GM18867 (cell line): ENCODE measurements around the gene EPYC.
"Not testable (repeated sequence)": the region's sequence is repeated elsewhere in the genome, so short reads cannot be mapped to it uniquely, and the experiment has no call there.

Experiments
- ATAC-seq: cut with Tn5 transposase; IDR thresholded peaks from one replicate; pipeline ENCODE4 v1.9.1; 2021; ENCODE audit warnings: mild to moderate bottlenecking, moderate library complexity; ENCODE audit not compliant: unreplicated experiment

EPYC gene

DNA sequence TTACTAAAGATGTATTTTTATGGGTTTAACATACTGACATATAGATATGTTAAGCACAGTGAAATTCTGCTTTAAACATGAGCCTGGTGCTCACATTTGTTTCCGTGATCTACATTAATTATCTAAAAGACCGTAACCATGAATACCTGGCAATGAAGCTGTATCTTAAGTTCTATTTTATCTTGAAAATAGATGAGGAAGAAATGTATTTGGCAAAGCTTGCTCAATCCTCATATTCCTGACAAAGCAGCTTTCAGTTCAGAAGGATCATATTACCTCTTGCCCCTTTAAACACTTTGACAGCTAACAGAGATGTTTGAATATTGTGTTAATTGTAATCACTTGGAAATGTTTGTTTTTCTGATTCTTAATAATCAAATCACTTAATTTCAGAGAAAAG is 9.8 kb downstream of the EPYC start:
- no peak for ATAC-seq

DNA sequence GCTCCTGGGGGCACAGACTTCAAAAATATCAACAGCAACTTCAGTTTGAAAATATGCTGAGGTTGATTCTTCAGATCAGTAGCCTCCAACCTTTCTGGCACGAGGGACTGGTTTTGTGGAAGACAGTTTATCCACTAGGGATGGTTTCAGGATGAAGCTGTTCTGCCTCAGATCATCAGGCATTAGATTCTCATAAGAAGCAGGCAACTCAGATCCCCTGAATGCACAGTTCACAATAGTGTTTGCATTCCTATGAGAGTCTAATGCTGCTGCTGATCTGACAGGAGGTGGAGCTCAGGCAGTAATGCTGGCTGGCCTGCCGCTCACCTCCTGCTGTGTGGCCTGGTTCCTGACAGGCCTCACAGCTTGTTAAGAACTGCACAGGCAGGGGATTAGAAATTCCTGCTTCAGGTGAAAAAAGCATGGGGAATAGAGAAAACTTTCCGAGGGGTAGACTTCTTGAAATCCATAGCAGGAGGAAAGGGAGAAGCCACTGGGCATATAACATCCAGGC is 12.8 kb downstream of the EPYC start:
- ATAC-seq: no peak

DNA sequence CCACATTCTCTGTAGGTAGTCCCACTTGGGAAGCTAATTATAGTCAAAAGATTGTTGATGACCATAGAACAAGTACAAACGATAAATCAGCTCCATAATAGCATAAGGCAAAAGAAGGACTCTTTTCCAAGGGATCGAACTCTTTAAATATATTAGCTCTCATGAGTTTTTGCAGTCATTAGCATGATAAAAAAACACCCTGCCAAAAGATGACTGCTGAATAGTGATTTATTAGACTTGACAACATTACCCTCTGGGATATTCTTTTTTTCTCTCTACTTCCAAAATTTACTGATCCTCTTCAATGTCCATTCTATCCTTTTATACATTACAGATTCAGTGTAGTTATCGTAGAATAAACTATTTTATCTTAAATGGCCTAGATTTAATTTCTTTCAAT is 14.2 kb downstream of the EPYC start:
- ATAC-seq: no peak

DNA sequence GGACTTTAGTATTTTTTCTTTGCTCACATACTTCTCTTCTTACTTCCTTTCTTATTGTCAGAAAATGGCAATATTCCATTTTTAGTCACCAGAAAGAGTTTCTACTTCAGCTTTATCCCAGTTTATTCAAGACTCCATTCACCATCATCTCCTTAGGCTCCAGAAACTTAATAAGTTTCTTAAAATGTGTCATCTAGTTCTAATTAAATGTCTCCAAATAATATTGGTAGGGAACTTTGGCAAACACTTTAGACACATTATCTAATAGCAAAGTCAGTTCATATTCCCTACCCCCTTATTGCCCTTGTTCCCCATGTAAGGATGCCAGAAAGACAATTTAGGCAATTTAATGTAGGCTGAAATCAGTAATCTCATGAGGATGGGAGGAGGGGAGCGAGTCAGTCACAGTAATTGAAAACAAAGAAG is 15.1 kb downstream of the EPYC start:
- ATAC-seq: no peak

DNA sequence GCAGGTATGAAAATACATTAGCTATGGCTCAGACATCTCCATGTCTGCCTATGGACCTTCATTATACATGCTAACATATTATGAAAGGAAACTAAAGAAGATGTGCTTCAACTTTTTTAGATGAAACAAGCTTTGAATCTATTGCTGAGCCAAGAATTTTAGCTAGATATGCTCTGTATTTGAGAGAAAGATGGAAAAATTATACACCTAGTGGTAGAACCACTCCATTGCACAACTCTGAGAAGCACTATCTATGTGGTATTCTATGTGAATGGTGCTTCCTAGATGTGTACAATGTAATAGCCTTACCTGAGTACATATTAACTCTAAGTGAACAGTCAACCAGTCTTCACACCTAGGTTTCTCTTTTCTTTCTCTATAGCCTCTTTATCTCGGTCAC is 17.3 kb downstream of the EPYC start:
- ATAC-seq: peak; percentile 79

DNA sequence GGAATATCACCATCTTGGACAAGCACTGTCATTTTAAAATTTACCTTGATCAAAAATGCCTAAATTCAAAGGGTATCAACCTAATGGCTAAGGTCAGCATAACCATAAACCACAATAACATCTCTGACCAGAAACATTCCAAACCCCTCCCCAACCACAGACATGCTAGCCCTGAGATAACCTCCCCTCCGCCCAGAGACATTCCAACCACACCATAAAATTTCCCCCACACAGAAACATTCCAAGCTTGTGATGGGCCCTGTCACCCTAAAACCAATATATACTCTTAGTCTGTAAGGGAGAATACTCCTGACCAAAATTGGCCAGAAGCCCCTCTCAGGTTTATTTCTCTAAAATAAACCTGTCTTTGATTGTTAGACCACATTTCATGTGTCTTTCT is 17.7 kb downstream of the EPYC start:
- no peak for ATAC-seq

DNA sequence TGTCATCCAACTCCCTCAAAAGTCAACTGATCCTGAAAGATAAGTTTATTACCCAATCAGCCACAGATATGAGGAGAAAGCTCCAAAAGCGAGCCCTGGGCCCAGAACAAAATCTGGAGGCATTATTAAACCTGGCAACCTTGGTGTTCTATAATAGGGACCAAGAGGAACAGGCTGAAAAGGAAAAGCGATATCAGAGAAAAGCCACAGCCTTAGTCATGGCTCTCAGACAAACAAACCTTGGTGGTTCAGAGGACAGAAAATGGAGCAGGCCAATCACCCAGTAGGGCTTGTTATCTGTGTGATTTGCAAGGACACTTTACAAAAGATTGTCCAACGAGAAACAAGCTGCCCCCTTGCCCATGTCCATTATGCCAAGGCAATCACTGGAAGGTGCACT is 19.4 kb downstream of the EPYC start:
- not testable (repeated sequence) for ATAC-seq

DNA sequence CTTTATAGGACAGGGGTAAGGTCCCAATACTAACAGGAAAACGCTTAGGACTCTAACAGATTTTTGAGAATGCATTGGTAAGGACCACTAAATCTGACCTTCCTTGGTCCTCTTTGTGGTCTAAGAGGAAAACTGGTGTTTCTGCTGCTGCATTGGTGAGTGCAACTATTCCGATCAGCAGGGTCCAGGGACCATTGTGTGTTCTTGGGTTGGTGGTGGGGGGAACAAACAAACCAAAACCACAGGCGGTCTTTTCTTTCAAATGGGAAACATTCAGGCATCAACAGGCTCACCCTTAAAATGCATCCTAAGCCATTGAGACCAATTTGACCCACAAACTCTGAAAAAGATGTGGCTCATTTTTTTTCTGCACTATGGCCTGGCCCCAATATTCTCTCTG is 20.7 kb downstream of the EPYC start:
- ATAC-seq: no peak

DNA sequence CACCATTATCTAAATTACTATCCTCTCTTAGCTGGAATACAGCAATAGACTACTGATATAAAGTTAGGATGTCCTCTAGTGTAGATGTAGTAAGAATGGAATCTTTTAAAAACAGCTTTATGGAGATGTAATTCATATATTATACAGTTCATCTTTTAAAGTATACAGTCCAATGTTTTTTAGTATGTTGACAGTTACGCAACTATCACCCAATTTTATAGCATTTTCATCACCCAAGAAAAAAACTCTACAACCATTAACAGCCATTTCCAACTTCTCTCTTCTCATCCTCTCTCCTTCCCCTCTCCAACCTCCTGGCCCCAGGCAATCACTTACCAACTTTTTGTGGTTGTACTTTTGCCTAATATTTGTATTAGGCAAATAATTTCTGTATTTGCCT is 22.6 kb downstream of the EPYC start:
- ATAC-seq: no peak

DNA sequence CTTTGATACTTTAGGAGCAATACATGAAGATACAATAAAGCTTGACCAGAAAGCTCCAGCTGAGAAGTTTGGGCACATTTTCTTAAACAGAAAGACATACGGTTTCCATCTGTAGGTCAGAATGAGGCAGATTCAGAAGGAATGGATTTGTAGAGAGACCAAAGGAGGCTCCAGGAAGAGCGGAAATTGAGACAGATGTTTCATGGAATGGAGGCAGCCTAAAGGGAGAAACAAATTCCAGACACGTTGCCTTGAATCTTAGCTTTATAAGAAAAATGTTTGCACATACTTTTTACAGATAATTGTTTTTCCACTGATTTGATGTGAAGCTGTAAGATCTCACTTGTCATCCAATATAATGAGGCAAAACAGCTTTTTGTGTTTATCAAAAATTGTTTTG is 24.8 kb downstream of the EPYC start:
- no peak for ATAC-seq

DNA sequence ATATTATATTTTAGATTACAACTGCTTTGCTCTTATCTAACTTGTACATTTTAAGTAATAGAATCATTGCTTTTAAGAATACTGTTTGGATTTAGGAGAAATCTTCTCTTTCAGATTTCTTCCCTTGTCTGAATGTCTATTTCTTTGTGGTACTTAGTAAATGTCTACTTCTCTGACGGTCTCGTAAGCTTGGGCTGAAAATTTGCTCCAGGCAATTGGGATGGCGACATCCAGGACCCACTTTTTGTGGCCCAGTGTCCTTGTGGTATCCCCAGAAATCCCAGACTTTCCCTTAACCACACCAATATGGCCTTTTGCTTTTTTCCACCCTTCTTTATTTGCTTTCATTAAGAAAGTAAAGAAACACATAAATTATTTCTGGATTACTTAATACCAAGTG is 25.8 kb downstream of the EPYC start:
- ATAC-seq: no peak

DNA sequence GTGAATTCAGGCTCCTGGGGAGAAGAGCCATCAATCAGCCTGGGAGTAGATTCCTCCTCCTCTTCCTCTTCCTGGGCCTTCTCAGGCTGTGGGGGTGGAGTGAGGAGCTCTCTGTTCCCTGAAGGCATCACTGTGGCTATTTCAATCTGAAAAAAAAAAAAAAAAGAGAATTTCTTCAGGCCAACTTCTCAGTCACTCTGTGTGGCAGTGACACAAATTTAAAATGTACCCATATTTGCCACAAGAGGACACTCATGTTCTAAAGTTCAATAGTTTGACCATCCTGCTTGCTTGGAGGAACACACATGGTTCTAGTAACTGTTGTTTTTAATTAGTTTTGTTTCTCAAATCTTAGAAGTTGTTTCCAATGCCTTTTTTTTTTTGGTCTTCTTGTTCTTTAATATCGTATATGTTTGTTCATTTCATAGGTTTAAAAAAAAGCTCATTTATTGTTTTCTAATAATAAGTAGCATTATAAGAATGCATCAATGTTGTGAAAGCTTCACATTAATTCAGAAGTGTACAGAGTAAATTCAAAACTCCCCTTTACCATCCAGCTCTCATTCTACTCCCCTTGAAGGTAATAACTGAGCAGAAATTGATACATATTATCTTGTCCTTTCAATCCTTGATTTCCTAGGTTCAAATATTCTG is 26.5 kb downstream of the EPYC start:
- ATAC-seq: peak; percentile 96

DNA sequence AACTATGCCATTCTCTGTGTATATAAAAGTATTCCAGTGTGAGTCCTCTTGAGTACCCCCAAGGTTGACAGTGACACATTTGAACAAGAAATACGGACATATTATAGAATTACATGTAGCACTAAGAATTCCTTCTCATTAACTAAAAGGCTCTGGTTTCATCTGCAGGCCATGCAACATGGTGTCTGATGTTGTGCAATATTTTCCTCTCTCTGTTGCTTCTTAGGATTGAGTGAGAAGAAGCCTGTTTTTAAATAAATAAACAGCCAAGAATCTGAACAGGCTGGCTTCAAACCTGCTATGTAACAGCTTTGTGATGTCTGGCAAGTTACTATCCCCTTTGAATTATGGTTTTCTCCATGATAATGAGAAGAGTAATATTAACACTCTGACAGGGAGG is 27.5 kb downstream of the EPYC start:
- no peak for ATAC-seq

DNA sequence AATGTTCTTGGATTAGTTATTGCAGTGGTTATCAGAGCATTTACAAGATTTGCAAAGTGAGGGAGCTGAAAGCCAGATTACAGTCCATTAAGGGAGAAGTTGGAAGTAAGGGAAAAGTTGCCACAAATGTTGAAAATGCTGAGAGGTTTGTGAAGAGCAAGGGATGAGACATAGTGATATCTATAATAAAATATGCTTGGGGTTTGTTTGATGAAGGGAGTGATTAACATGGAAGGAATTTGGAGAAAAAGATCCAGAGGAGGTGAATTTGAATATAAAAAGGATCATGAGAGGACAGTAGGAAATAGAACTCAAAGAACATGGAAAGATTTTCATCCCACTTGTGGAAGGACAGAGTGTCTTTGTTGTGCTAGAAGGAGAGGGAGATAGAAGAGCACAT is 30.5 kb downstream of the EPYC start:
- ATAC-seq: no peak

DNA sequence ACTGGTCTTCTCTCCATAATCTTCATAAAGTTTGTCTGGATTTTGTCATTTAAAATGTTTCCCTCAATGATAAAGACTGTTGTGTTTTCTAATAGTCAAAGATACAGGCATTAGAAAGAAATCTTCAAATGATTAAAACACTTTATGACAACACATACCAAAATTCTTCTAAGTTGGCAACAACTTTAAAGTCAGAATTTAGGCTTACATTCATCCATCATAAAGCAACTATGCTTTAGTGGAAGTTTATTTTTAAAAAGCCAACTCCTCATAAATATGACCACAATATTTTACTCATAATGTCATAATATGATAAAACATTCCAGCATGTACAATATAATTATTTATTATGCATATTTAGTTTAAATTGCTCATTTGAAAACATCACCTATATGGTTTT is 32.5 kb downstream of the EPYC start:
- ATAC-seq: no peak

DNA sequence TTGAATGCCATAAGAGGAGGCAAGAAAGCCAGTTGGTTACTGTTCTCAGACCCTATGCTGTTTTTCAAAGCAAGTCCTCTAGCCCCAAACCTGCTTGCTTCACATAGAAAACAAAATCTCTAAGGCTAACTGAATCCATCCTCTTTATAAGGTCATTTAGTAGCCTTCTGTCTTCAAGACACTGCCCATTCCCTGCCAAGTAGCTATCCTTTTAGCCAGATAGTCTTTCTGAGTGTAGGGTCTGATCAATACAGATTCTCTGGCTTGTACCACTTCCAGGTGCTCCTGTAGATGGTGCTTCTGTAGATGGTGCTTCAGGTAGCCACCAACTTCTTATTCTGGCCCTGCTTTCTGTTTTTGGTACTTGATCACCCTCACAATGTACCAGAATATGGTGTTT is 33.9 kb downstream of the EPYC start:
- peak; percentile 22 for ATAC-seq

DNA sequence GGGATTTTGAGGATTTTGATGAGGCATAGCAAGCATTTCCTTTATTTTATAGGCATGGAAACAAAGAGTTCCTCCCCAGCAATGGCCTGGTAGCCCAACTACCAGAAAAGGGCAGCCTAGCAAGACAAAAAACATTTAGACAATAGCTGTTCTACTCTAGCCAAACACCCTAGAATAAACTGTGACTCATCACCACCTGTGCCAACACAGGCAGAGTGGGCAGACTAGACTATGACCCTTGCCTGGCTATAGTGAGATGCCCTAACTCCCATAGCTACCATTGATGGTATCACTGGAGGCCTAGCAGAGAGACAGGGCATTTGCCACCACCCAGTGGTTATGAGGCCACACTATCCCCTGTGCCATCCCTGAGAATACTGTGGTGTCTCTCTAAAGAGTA is 34.3 kb downstream of the EPYC start:
- ATAC-seq: peak; percentile 41

DNA sequence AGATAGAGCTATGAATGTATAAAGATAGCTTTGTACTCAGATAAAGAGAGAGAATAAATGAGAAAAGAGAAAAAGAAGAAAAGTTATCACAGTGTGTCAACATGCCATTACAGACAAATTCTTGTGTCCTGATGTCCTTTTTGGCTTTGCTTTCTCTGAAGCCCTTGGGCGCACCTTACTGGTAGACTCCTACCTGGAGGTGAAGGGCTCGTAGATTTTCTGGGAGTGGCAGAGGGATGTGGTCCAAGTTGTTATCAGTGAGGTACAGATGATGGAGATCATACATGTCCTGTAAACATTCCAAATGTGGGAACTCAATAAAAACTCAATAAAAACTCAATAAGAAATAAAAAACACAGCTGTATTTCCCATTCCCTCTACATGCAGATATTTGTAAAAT is 34.9 kb downstream of the EPYC start:
- ATAC-seq: no peak

DNA sequence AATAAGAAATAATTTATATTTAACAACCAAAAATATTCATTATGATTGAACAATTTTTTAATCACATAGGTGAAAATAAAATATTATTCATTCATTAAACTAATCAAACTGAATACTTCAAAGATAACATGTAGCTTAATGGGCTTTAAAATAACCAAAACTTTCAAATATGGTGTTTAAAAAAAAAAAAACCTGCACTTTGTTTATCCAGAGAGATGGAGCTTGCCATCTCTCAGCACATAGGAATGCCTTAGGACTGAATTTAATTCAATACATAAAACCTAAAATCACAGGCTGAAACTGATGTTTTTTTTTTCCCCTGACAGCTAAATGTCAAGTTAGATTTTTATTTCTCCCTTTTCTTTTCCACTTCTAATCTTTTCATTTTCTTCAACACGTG is 35.4 kb downstream of the EPYC start:
- ATAC-seq: no peak

DNA sequence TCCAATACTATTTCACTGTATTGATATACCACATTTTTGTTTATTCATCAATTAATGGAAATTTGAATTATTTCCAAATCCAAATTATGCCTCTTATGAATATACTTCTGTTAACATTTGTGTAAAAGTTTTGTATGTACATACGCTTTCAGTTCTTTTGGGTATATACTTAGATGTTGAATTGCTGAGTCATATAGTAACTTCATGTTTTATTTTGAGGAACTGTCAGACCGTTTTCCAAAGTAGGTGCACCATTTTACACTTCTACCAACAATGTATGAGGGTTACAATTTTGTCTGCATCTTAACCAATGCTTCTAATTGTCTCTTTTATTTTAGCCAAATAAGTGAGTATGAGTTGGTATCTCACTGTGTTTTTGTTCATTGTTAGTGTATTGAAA is 39.6 kb downstream of the EPYC start:
- ATAC-seq: peak; percentile 81

DNA sequence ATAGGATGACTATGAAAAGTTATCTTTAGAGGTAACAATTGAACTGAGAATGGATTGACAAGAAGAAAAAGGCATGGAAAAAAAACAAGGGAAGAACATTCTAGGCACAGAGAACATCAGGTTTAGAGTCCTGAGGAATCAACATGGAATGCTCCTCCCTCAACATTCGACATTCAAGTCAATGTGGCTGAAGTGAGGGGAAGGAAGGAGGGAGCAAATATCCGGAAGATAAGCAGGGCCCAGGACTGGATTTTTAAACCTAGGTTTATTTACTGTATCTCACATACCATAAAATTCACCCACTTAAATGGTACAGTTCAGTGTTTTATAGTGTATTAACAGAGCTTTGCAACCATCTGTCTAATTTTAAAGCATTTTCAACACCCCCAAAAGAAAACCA is 40.2 kb downstream of the EPYC start:
- no peak for ATAC-seq

DNA sequence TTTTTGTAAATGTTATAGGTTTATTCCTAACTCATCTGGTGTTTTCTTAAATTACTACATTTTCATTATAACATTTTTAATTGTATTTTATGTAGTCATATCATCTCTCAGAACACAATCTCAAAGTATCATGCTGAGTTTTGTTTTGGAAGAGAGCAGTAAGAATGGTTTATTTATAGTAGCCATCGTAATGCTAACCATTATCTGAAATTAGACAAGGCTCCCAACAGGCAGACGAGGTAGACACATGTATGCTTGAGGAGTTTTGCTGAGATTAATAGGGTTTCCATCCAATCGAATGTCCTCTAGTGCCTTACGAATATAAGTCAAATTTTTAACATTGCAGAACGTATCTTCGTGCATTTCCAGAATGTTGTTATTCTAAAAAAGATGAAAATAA is 40.8 kb downstream of the EPYC start:
- ATAC-seq: no peak

DNA sequence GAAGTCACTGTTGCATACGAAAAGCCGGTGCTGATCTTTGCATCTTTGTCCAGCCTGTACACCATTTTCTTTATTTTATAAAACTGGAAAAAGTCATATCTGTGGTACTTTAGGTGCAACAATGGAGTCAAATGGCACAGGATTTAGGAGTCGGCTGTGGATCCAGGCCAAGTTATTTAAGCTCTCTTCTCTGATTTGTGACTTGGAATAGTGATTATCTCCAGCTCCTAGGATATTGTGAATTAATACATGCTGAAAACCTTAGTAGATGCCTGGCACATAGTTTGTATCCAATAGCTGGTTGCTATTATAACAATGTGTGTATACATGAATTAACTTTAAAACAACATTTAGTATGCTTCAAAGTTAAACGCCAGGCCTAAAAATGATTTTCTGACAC is 43.6 kb downstream of the EPYC start:
- ATAC-seq: no peak
